Measurements from ENCODE around the gene CPM.

DNA sequence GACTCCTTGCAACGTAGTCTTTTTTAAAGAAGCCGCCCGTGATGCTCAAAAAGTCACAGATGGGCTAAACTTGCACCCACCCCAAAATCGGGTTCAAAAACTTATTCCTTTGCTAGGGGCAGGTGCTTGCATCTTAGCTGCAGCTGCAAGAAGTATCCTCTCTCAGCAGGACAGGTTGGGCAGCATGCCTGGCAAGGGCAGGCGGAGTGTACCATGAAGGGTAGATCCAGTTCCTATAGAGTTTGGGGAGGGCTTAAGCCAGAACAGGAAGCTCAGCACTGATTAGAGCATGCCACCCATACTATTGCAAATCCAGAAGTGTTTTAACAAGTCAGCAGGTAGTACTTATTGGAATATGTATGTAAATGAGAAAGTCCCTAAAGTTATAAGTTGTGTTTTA, 48.7 kb downstream of the CPM start:
- TF ChIP-seq POLR2A (IDR thresholded peaks at IDR 0.05; ENCODE audit: low read depth, low read length) (no peak), POLR2AphosphoS5 (IDR thresholded peaks at IDR 0.05; ENCODE audit: low read depth, low read length) (no peak), TAF1 (IDR thresholded peaks at IDR 0.05; ENCODE audit: borderline replicate concordance, low read depth, low read length) (no peak)

Measured in GM12892 (cell line).